ENCODE results near the gene HHLA2. TPM values are rescaled to one million over a fixed set of nuclear protein-coding genes. Genes with fewer than 3 reads are reported as not detected.
A peak's percentile ranks its signal among the peaks of the same experiment; 100 is the strongest.

HHLA2 gene
- total RNA-seq, 1 experiment from 2014 or later, result not detected

DNA sequence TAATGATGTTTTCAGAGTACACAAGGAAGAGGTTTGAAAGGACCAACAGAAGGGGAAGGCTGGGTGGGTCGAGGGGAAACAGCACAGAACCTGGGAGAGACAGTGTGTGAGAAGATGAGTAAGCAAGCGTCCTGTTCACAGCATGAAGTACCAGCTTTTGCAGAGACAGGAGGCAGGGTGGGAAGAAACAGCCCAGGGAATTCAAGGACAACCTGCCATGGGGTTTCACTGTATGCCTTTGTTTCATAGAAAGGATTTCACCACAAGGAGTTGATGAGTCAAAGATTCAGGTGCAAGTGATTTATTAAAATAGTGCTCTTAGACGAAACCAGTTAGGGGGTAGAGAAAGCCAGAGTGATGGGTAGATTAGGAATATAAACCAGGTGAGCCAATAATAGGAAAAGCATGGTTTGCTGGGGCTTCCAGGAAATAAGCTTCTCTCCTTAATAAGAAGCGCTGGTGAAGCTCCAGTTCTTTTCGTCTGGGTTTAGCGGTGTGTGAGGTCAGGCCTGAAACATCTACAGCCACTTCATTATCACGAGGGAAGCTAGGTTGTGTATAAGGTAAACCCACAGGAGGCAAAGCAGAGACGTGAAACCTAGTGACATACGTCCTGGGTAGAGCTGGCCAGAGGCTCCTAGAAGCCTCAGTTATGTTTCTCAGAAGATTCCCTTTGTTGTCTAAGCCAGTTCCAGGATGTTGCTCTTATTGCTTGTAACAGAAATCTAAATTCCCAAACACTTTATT, 3.9 kb downstream of the HHLA2 start:
- no peak for DNase-seq (ENCODE audit: low read depth)

DNA sequence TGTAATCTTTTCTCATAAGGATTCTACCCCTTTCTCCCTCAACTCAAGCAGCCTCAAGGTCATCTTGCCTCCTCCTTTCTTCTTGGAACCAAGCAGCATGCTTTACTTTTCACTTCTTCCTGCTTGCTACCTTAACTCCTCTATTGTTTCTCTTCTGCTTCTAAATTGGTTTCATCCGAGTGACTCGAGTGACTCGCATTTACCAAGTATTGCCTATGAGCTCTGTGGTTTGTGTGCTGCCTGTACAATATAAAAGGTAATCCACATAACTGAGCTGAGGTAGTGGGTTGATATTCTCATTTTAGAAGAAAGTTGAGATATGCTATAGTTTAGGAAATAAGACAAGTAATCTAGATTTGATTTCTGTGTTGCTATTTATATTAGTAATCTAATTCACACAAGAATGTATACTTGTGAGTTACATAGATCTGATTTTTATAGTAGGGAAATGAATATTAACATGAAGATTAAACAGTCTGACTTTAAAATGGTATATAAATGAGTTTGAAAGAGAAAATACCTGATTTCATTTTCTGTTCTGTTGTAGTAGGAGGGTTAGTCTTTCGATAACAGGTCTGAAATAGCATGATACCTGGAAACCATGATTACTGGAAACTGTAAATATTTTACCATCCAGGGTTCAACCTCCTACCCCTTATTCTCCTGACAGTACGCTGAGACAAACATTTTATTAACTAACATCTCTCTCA, 5.5 kb downstream of the HHLA2 start:
- no peak for DNase-seq (ENCODE audit: low read depth)

DNA sequence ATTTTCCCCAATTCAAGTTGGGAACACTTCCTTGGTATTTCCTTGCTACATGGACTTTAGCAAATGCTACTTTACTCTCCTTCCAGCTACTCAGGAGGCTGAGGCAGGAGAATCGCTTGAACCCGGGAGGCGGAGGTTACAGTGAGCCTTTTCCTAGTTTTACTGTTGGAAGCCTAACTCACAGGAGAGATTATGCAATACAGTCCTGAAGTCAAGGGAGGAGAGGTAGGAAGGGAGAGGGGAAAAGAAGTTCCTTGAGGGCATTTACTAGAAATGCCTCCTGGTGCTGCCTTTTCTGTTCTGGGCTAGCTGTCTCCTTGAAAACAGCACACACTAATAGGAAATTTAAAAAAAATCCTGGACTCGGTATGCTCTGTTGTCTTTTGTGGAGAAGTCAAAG, 6.2 kb downstream of the HHLA2 start:
- no peak for DNase-seq (ENCODE audit: low read depth)

DNA sequence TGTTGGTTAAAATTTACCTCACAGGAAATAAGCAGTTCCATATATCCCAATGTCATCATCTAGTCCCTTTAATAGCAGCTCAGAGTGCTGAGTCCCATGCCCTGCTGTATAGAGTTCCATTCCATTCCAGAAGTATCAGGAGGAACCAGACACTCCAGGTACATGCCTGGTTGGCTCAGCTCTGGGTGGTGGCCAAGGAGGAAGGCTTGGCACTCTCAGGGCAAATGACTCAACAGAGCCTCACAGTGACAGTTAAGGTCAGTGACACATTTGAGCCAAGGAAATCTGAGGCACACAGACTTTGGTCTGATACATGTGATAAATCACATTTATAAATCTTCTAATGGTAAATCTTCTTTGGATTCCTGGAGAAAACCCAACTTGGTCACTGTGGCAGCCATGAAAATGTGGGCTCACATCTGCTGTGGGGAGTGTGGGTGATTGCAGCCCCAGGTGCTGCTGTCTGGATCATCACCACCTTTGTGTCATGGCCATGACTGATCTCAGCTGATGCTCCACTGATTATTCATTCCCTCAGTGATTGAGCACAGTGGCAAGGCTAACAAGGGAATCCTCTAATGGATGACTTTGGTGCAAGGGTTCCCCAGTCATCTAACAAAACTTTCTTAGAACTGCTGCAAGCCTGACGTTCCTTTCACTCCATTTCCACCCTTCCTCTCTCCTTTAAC, 9.3 kb downstream of the HHLA2 start:
- no peak for DNase-seq (ENCODE audit: low read depth)

DNA sequence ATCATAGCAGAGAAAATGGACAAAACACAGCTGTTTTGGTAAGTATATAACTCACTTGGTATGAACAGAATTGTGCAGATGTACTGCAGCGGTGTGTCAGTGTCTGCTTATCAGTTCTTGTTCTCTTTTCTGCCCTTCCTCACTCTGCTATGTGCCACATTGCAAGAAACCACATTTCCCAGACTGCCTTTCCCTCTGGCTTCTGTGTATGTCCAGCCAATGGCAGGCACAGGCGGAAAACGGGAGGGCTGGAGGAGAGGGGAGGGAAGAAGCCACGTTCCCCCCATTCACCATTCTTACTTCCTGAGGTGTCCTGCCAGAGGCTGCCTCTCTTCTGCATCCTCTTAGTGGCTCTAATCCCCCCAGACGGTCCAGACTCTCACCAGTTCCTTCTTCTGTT, 15.4 kb downstream of the HHLA2 start:
- DNase-seq (ENCODE audit: low read depth), result no peak

DNA sequence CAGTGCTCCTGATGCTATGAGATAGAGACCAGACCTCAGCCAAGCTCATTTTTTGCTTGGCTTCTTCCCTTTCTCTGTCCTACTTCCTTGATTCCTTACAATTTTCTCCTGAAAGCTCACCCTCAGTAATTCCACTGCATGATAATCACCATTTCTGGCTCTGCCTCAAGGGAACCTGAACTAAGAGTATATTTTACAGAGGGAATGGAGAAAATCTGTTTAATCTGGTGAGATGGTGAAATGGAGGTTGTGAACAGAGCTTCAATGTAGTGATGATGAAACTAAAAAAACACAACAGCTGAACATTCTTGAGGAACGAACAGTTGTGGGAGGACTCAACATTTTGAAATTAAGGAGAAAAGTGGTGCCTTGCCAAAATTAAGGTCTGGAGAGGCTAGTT, 16.3 kb downstream of the HHLA2 start:
- DNase-seq (ENCODE audit: low read depth), result peak; percentile 34

DNA sequence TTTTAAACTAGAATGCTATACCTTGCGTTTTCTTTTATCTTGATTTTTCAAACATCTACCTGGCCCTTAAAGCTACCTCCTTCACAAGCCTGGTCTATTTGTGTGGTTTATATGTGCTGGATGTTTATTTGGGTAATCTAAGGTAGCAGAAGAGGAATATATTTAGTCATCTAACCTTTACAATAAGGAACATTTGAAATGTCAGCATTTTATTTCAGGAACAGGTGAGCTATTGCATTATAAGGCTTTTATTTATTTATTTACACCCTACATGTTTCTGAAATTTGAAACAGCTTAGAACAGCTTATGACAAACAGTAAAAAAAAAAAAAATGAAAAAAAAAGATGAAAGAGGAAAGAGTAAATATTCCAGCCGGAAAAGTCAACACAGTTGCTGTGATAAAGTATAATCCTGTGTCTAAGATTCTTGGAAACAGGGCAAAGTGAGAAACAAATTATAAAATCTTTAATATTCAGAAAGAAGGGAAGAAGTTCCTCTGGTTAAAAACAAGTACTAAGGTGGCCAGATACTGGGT, 19.5 kb downstream of the HHLA2 start:
- no peak for DNase-seq (ENCODE audit: low read depth)

DNA sequence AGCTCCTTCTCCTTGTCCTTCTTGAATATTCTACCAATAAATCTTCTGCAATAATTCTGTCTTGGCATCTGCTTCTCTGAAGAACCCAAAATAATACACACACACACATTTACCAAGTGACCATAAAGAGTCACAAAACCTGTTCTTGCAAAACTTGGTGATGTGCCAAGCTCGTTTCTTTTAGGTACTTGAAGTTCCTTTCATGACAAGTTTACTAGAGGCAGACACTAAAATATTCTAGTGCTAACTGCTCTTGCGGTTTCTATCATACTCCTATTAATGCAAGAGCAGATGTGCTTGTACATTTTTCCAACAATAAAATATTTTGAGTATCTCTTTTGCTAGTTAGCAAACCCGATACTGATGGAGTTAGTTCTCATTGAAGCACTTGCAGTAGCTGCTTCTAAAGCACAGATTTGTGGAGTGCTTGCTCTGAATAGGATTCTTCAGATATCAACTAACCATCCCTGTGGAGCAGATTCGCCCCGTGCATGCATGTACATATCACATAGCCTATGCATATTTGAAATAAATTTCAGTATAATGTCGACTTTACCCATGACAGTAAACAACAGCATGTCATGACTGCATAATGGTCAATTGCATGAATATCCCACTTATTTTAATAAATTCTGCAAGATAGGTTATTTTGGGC, 23.2 kb downstream of the HHLA2 start:
- no peak for DNase-seq (ENCODE audit: low read depth)

DNA sequence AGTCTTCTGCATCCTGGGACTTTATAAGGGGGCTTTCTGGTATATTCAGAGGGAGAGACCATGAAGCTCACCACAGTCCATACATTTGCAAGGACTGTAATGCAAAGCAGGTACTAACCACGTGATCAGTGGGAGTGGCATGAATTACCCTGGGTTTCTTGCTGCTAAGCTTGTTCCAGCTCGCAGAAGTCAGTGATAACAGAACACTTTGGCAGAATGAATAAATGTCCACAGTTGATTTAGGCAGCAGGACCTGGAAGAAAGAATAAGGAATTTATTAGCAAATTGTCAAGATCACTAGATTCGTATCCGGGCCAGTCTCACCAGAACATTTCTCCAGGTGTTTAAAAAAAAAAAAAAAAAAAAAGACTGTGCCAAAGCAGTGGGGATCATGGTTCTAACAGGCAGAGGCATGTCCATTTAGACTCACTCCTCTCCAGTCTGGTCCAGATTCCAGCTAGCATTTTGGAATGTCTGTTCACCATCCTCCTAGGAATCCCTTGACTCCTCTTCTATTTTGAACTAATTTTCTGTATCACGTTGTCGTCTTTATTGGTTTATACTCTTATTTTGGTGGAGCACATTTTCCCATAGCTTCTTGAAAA, 24.5 kb downstream of the HHLA2 start:
- DNase-seq (ENCODE audit: low read depth), result no peak

DNA sequence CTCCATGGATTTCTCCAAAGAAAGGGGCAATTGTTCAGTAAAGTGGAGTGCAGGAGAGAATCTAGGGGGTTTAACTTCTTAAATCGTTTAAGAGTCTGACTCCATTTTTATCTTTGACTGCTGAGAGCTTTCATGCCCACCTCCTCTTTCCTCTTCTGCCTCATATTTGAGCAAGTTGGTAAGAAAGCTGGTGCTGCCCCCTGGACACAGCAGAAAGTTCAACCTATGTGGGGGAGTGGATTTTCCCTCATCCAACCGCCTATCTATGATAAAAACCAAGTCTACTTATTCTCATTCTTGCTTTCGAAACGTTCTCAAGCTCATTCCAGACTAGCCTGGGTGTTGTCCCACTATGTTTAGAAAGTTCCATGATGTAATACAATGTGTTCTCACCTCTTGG, 26.0 kb downstream of the HHLA2 start:
- no peak for DNase-seq (ENCODE audit: low read depth)

DNA sequence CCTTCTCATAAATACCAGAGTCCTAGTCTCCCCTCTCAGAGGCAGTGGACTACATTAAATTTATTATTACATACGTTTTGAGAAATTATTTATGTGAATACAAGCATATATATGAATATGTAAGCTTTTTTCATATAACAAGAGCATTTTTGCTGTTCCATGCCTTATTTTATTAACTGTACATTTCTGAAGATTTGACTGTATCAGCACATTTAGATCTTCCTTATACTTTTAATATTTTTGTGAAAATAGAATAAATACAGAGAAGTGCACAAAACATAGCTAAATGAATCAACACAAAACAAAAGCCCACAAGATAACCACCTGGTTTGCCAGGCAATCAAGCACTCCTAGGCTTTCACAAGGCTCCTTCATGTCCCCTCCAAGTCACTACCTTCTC, 27.8 kb downstream of the HHLA2 start:
- DNase-seq (ENCODE audit: low read depth), result no peak

DNA sequence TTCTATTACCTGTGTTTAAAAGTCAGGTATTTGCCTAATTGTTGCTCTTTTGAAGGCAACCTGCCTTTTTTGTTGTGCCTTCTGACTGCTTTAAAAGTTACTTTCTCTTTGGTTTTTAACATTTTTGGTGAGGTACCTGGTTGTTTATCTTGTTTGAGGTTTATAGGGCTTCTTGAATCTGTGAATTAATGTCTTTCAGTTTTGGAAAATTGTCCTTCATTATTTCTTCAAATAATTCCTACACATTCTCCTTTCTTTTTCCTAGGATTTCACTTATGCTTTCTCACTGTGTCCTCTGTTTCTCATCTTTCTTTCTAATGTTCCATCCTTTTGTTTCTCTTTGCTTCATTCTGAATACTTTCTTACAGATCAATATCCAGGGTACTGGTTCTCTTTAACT, 30.8 kb downstream of the HHLA2 start:
- no peak for DNase-seq (ENCODE audit: low read depth)

DNA sequence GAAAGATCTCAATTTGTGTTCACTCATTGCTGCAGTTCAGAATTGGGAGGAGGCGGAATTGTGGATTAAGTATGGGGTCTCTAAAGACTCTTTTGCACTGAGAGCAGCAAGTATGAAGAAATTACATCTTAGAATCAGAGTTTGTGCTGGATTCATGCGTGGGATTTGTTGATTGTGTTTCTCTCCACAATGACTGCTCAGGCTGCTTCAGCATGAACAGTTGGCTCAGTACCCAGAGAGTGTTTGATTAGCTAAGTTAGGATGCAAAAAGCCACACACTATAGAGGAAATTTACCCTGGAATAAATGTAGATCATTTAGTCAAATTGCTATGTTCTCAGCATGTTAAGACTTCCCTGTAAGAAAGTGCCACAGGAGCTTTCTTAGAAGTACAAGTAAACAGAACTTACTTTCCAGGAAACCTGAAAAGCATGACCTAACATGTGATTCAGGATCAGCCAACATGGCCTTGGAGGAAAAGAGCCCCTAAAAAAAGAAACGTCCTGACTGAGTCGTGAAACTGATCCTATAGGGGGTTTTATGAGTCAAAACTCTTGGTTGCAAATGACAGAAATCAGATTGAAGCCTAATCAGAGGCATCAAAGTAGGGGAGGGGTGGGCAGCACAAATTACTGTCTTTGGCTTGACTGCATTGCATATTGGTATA, 32.6 kb downstream of the HHLA2 start:
- no peak for DNase-seq (ENCODE audit: low read depth)

DNA sequence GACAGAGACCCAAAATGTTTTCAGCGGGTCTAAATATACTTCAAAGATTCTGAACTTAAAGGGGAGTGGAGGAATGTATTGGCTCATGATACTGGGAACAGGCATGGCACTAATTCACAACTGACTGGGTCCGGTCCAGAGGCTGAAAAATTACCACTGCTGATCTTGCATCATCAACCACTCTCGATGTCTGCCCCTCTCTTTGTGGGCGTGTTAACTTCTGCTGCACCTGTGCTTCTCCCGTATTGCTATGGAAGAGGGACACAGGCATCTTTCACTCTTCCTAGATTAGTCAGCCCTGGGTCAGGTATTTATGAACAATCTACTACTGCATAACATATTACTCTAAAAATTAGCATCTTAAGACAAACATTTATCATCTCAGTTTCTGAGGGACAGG, 33.2 kb downstream of the HHLA2 start:
- no peak for DNase-seq (ENCODE audit: low read depth)

DNA sequence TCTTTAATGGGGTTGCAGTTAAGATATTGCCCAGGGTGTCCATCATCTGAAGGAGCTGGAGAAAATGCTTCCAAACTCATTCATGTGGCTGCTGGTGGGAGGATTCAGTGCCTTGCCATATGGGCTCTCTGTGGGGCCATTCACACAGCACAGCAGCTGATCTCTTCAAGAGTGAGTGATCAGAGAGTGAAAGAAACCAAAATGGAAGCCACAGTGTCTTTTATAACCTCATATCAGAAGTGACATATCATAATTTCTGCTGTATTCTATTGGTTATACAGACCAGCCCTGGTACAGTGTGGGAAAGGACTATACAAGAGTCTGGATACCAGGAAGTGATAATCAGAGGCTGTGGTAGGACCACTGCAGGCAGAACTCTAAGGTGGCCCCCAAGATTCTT, 33.6 kb downstream of the HHLA2 start:
- no peak for DNase-seq (ENCODE audit: low read depth)

DNA sequence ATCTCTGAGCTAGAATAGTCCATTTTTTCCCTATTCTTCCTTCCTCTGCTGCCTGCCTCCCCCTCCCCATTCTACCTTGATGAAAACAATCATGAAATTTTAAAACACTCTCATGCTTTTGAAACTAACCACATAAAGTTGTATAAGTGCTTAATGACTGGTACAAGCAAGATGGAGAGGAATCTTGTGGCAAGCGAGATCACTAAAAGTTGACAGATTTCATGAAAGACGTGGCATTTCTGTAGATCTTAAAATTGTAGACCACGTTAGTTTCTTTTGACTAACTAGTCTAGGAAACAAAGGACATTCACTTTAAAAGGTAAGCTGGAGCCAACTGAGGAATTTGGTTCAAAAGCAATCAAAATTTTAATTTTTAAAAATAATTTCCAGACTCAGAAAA, 35.4 kb downstream of the HHLA2 start:
- DNase-seq (ENCODE audit: low read depth), result no peak

DNA sequence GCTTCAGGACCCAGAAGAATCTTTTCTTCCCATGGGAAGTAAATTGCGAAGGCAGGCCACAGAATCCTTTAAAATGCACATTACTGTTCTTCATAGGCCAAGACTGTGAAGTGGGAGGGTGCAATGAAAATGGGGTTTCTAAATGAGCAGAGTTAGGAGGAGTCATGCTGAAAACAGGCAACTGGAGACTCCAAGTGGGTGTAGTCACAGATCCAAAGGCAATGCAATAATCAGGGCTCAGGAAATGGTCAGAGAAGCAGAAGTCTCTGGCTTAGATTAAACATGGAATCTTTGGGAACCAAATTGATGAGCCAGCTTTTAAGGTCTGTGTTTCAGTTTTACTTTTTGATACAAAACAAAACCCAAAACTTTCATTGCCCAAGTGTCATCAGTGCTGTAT, 37.6 kb downstream of the HHLA2 start:
- no peak for DNase-seq (ENCODE audit: low read depth)

DNA sequence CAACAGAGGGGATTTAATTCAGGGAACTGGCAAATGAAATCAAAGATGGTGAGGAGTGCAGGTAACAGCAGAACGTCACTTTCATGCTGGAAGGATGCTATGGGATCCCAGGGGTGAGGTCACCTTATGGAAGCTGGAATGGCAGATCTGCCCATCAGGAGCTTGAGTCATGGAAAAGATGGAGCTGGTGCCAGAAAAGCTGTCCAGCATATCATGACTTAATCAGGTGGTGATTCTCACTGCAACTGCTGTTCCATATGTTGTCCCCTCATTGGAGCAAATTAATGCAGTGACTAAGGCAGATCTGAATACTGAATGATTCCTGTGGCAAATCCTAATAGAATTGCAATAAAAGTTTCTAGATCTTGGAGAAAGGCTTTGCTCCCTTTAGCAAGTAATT, 38.4 kb downstream of the HHLA2 start:
- DNase-seq (ENCODE audit: low read depth), result no peak

DNA sequence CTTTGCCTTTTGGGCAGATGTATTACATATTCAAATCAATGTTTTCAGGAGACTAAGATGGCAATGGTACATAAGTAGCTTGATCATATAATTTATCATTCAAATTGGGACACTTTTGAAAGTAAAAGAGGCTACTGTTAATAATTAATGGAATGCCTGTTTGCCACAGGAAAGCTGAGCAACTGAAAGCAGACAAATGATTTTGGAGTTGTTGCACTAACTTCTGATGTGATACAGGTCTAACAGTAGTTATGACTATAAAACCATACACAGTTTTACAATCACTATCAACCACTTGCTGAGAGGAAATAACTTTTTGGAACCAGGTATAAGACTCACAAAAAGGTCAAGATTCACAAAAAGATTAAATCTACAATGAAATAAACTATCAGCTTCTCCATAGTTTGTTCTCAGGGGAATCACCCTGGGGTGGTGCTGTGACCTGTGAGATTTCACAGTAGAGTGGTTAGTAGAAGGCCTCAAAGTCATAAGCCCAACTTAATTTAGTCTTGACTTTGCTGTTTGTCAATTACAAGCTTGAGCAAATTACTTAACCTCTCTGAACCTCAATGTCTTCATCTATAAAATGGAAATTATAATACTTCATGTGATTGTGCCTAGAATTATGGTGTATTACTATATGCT, 42.7 kb downstream of the HHLA2 start:
- DNase-seq (ENCODE audit: low read depth), result no peak

DNA sequence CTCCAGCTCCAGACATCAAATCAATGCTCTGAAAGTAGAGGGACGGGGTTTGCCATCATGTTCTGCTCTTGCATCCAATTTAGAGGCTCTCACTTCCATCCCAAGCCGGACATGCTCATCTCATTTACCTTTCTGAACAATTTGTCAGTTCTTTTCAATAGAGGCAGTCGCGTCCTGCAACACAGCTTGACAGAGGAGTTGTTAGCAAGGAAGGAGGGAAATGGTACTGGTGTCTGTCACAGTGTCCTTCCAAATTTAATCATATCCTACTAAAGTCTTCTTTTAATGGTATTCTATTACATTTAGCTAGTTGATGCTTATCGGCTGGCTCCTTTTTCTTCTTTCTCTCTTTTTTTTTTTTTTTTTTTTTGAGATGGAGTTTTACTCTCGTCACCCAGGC, 45.6 kb downstream of the HHLA2 start:
- no peak for DNase-seq (ENCODE audit: low read depth)

All from LHCN-M2 (cell line).